Measurements from ENCODE around the gene CMTR1. TPM values are rescaled to one million over a fixed set of nuclear protein-coding genes. Genes with fewer than 3 reads are reported as not detected.
"Not testable (repeated sequence)": the region's sequence is repeated elsewhere in the genome, so short reads cannot be mapped to it uniquely, and the experiment has no call there.

Gene CMTR1
- total RNA-seq, 1 experiment from 2014 or later, result 37.7 TPM

DNA sequence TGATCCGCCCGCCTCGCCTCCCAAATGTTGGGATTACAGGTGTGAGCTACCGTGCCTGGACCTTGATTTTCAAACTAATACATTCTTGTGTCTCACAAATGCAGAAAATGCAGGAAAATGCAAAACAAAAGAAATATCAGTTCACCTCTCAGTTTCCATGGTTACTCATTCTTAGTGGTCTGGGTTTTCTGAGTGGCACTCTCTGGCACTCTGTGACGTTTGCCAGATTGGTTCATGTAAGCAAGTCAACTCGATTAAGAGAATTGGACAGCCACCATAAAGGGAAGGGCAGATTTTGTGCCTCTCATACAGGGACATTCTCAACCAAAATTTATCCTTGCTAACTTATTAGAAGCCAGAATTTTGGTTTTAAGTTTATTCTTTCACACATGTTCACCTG is 8.6 kb downstream of the CMTR1 start:
- CTCF ChIA-PET, result interaction anchor here (0.5 kb wide), 1 partner anchor 538 kb away, joined by 4 read pairs; no protein-coding TSS in a partner anchor
- in situ Hi-C loops (cut with HindIII; ENCODE audit: low pct_unique_long_range_greater_than_20kb, low sequenced_read_pairs), result no loop called here
- POLR2A ChIA-PET, result interaction anchor here (1.6 kb wide), 1 partner anchor 48 kb away, joined by 4 read pairs; no protein-coding TSS in a partner anchor
- DNase-seq (ENCODE audit: low read depth, low spot score) (no peak), ATAC-seq (no peak)
- no peak for TF ChIP-seq SIN3A (IDR thresholded peaks at IDR 0.05; ENCODE audit: borderline replicate concordance, insufficient read depth, low read depth, low read length)
- no peak for TF ChIP-seq CTCF (IDR thresholded peaks at IDR 0.05)
- H3K4me1 ChIP-seq (ENCODE audit: control insufficient read depth, insufficient read depth, low read length), result peaks cover 6% of the 10 kb centered on the region
- H3K9me3 ChIP-seq (ENCODE audit: control insufficient read depth, insufficient read depth, low read depth, low read length), result no peaks in the 10 kb centered on the region
- intact Hi-C loops (cut with micrococcal nuclease; ENCODE audit: unreplicated experiment), result no loop called here
- H3K27me3 ChIP-seq (ENCODE audit: control insufficient read depth, insufficient read depth, low read length), result no peaks in the 10 kb centered on the region
- no peak overlapping the region for H3K4me3 ChIP-seq (ENCODE audit: low read depth in 2 of 2, low read length in 2 of 2)
- H3K27ac ChIP-seq (ENCODE audit: low read length), result no peak overlapping the region
- H3K36me3 ChIP-seq (ENCODE audit: control insufficient read depth, insufficient read depth, low read length), result peaks cover 8% of the 10 kb centered on the region; the same call in 1 of the 2 replicates
- no TSS peak for BruUV-seq (replicated peaks)

DNA sequence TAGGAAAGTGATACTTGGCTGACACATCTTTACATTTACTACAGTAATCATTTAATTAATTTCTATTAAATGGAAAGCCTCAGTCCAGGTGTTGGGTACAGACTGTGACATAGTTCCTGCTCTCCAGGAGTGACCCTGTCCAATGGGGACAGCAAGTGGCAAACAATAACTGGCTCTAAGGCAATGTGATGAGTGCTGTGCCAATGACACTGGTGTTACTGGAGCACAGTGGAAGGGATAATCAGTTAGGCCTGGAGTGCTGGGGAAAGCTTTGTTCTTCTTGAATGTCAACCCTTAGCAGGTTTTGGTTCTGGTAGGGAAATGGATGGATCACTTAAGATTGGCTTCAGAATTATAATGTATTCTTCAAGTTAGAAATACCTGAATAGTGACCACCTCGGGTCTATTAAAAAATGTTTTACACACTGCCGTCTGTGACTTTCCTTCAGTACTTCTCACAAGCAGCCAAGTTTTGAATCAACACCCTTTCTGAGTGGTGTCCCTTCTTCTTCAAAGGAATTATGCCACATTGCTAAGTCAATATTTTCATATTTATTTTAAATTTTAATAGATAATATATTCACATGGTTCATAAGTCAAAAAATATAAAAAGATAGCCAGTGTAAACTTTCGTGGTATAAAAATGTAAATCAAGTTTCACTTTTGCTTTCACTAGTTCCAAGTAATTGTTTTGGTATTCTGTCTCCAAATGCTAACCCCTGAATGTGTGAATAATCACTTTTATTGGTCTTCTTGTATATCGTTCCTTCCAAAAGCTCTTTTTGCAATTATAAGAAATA is 9.6 kb downstream of the CMTR1 start:
- TF ChIP-seq POLR2AphosphoS5 (IDR thresholded peaks at IDR 0.05; ENCODE audit: low read depth, low read length) (no peak), CTCF (IDR thresholded peaks at IDR 0.05) (no peak)
- TF ChIP-seq, protein P1, sequence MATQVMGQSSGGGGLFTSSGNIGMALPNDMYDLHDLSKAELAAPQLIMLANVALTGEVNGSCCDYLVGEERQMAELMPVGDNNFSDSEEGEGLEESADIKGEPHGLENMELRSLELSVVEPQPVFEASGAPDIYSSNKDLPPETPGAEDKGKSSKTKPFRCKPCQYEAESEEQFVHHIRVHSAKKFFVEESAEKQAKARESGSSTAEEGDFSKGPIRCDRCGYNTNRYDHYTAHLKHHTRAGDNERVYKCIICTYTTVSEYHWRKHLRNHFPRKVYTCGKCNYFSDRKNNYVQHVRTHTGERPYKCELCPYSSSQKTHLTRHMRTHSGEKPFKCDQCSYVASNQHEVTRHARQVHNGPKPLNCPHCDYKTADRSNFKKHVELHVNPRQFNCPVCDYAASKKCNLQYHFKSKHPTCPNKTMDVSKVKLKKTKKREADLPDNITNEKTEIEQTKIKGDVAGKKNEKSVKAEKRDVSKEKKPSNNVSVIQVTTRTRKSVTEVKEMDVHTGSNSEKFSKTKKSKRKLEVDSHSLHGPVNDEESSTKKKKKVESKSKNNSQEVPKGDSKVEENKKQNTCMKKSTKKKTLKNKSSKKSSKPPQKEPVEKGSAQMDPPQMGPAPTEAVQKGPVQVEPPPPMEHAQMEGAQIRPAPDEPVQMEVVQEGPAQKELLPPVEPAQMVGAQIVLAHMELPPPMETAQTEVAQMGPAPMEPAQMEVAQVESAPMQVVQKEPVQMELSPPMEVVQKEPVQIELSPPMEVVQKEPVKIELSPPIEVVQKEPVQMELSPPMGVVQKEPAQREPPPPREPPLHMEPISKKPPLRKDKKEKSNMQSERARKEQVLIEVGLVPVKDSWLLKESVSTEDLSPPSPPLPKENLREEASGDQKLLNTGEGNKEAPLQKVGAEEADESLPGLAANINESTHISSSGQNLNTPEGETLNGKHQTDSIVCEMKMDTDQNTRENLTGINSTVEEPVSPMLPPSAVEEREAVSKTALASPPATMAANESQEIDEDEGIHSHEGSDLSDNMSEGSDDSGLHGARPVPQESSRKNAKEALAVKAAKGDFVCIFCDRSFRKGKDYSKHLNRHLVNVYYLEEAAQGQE (IDR thresholded peaks at IDR 0.05; ENCODE audit: insufficient read depth in 1 of 2, low read depth in 2 of 2, low read length in 1 of 2), result no peak
- CTCF ChIA-PET, result no interaction called here
- Histone ChIP-seq H3K36me3 (ENCODE audit: control insufficient read depth, insufficient read depth, low read length) (peaks cover 8% of the 10 kb centered on the region; the same call in 1 of the 2 replicates), H3K27ac (ENCODE audit: low read length) (no peak overlapping the region), H3K9me3 (ENCODE audit: control insufficient read depth, insufficient read depth, low read depth, low read length) (no peaks in the 10 kb centered on the region), H3K27me3 (ENCODE audit: control insufficient read depth, insufficient read depth, low read length) (no peaks in the 10 kb centered on the region), H3K4me3 (ENCODE audit: low read depth in 2 of 2, low read length in 2 of 2) (no peak overlapping the region), H3K4me1 (ENCODE audit: control insufficient read depth, insufficient read depth, low read length) (peaks cover 6% of the 10 kb centered on the region)
- intact Hi-C loops (cut with micrococcal nuclease; ENCODE audit: unreplicated experiment), result no loop called here
- ATAC-seq (no peak), DNase-seq (ENCODE audit: low read depth, low spot score) (no peak)
- no TSS peak for BruUV-seq (replicated peaks)
- in situ Hi-C loops (cut with HindIII; ENCODE audit: low pct_unique_long_range_greater_than_20kb, low sequenced_read_pairs), result no loop called here
- POLR2A ChIA-PET, result interaction anchor here (1.6 kb wide), 1 partner anchor 49 kb away, joined by 4 read pairs; no protein-coding TSS in a partner anchor

GRCh38 chr6:37443216-37443542 is 10.2 kb downstream of the CMTR1 start:
- H3K9me3 ChIP-seq (ENCODE audit: control insufficient read depth, insufficient read depth, low read depth, low read length); H3K27ac ChIP-seq (ENCODE audit: low read length); intact Hi-C loops (cut with micrococcal nuclease; ENCODE audit: unreplicated experiment); CTCF ChIA-PET; H3K4me1 ChIP-seq (ENCODE audit: control insufficient read depth, insufficient read depth, low read length); DNase-seq (ENCODE audit: low read depth, low spot score); H3K36me3 ChIP-seq (ENCODE audit: control insufficient read depth, insufficient read depth, low read length); BruUV-seq (replicated peaks); H3K27me3 ChIP-seq (ENCODE audit: control insufficient read depth, insufficient read depth, low read length); H3K4me3 ChIP-seq (ENCODE audit: low read depth in 2 of 2, low read length in 2 of 2); in situ Hi-C loops (cut with HindIII; ENCODE audit: low pct_unique_long_range_greater_than_20kb, low sequenced_read_pairs); ATAC-seq: not testable (repeated sequence)
- POLR2A ChIA-PET, result interaction anchor here (1.6 kb wide), 1 partner anchor 49 kb away, joined by 4 read pairs; no protein-coding TSS in a partner anchor

Measured in Panc1 (cell line).